ENCODE results near the gene PDK2.
A peak's percentile ranks its signal among the peaks of the same experiment; 100 is the strongest.

Gene PDK2

DNA sequence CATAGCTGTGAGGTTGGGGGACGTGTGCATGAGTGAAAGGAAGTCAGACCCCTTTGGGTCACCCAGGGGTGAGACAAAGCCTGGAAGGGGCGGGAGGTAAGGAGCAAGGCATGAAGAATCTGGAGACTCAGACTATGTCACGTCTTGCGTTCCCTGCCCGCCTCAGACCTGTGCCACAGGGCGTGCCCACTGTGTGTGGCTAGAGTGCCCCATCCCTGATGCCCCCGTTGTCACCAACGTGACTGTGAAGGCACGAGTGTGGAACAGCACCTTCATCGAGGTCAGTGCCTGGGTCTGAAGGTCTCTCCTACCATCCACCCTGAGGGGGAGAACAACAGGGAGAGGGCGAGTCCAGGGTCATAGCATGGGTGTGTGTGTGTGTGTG, 15.1 kb upstream of the PDK2 start:
- DNase-seq, result no peak

DNA sequence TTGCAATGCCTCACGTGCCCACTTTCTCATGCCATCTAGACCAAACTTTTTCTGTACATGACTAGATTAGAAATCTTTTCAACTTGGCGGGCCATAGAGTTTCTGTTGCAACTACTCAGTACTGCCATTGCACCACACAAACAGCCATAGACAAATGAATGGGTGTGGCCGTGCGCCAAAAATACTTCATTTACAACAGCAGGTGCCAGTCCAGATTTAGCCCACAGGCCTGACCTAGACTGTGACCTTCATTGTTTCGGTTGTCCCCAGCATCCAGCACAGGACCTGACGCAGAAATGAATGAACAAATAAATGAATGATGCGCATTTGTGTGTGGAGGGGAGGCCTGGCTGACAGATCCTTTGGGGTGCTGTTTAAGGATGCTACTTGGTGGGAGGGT, 14.3 kb upstream of the PDK2 start:
- no peak for DNase-seq

DNA sequence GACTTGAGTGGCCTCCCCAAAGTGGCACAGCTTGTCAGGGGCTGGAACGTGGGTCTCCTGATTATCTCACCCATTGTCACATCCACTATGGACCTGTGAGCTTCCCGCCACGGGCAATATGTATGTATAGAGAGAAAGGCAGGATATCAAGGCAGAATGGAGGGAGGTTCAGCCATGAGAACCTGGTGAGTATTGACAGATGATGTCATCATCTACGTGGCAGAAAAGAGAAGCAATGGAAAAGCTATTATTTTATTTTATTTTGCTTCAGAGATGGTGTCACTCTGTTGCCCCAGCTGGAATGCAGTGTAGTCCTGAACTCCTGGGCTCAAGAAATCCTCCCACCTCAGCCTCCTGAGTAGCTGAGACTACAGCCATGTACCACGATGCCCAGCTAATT, 13.4 kb upstream of the PDK2 start:
- no peak for DNase-seq

DNA sequence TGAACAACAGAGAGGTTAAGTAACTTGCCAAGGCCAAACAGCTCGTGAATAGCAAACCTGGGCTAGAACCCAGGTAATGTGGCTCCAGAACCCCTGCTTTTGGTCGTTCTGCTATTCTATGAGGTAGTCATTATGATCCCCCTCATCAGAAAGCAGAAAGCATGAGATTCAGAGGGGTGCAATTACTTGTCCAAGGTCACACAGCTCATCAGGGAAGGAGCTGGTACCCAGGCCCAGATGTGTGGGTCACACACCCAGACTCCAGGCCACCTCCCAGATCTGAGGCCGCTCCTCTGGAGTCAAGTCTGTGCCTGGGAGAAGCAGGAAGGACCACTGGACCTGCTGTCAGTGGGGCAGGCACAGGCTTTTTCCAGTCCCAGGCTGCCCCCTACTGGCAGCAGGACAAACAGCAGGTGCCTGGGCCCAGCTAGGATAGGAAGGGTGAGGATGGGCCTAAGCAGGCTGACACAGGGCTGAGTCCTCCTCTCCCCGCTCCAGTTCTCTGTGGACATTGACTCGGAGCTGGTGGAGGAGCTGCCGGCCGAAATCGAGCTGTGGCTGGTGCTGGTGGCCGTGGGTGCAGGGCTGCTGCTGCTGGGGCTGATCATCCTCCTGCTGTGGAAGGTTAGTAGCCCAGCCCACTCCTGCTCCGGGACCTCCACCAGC, 7.8 kb upstream of the PDK2 start:
- peak; percentile 67 to 72 for DNase-seq

DNA sequence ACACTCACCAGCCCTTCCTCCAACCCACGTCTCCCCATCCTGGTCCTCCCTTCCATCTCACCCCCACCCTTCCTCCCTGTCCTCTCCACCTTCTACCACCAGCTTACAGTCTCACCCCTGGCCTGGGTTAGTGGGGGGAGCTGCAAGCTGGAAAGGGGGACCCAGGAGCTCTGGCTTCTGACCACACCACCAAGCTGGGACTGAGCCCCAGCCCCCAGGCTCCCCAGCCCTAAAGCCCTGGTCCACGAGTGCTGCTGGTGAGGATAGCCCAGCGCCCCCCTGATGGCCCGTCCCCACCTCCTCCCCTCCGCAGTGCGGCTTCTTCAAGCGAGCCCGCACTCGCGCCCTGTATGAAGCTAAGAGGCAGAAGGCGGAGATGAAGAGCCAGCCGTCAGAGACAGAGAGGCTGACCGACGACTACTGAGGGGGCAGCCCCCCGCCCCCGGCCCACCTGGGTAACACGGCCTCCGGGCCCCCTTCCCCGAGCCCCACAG, 7.2 kb upstream of the PDK2 start:
- DNase-seq, result no peak

DNA sequence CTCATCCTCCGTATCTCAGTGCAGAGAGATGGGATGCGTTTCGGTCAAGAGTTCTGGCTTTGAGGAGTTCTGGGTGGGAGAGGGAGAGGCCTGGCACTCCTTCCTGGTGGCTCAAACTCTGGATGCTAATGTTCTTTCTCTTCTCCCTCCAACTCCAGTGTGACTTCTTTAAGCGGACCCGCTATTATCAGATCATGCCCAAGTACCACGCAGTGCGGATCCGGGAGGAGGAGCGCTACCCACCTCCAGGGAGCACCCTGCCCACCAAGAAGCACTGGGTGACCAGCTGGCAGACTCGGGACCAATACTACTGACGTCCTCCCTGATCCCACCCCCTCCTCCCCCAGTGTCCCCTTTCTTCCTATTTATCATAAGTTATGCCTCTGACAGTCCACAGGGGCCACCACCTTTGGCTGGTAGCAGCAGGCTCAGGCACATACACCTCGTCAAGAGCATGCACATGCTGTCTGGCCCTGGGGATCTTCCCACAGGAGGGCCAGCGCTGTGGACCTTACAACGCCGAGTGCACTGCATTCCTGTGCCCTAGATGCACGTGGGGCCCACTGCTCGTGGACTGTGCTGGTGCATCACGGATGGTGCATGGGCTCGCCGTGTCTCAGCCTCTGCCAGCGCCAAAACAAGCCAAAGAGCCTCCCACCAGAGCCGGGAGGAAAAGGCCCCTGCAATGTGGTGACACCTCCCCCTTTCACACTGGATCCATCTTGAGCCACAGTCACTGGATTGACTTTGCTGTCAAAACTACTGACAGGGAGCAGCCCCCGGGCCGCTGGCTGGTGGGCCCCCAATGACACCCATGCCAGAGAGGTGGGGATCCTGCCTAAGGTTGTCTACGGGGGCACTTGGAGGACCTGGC, 6.0 kb upstream of the PDK2 start:
- no peak for DNase-seq

DNA sequence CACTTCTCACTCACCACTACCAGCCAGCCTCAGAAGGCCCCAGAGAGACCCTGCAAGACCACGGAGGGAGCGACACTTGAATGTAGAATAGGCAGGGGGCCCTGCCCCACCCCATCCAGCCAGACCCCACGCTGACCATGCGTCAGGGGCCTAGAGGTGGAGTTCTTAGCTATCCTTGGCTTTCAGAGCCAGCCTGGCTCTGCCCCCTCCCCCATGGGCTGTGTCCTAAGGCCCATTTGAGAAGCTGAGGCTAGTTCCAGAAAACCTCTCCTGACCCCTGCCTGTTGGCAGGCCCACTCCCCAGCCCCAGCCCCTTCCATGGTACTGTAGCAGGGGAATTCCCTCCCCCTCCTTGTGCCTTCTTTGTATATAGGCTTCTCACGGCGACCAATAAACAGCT, 5.1 kb upstream of the PDK2 start:
- no peak for DNase-seq

DNA sequence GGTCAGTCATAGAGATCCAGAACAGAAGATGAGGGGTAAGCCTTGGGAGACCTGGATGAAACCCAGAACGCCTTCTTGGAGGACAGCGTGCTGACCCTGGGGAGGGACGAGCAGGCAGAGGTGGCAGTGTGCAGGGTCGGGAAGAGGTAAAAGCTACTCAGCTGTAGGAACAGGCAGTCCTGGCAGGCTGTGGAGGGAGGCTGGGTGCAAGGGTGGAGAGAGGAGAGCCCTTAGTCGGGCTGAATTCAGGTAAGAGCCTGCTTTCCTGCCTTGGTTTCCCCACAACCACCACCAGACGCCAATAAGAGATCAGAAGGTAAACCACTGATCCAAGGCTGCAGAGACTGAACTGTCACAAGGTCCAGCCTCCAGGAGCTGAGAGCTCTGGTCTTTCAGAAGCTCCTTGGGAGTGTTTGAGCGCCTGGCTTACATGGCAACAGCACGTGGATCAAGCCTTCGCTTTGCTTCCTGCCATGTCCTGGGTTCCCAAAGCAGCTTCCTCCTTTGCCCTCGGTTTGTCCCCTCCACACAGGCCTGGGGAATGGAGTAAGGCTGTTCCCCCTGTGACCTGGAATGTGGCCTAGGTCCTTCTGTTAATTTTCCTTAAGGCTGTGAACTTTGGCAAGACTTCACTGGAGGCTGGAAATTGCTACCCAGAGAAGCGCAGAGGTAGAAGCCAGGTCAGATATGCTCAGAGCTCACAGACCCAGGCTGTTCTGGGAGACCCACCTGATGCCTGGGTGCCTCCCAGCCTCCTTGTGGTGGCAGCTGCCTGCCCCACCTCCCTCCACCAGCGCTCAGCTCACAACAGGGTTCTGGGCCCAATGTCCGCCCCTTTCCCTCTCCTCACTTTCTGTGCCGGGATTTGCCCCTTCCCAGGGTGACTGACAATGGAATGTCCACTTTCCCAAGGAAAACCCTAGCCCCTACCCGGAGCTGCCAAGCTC, 3.9 kb upstream of the PDK2 start:
- no peak for DNase-seq

DNA sequence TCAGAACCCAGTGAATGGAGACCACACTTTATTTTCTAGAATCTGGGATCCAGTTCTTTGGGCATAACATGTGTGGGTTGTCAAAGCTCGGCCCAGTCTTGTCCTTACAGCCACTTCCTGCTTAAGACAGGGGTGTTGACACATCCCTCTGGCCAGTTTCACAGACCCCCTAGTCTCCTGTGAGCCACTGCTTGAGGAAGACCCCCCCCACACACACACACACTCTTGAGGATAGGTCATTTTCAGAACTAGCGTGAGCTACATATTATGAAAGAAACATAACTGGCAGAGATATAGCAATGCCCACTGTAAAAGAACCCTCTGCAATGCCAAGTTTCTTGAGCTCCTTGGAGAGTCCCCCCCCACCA, 3.2 kb upstream of the PDK2 start:
- DNase-seq, result no peak

DNA sequence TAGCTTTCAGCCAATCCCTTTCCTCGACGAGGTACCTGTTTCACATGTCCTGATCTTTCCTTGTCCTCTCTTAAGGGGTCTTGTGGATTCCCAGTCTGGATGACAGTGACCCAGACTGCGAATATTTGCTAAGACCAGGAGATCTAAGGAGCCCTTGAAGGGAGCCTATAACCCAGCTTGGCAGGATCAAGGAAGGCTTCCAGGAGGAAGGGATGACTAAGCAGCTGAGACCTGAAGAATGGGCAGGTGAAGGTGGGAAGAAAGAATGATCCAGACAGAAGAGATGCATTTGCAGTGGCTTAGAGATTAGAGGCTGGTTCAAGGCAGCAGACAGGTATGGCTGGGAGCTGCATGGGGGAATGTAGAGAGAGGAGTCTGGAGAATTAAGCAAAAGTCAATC, 1.9 kb upstream of the PDK2 start:
- DNase-seq, result no peak

DNA sequence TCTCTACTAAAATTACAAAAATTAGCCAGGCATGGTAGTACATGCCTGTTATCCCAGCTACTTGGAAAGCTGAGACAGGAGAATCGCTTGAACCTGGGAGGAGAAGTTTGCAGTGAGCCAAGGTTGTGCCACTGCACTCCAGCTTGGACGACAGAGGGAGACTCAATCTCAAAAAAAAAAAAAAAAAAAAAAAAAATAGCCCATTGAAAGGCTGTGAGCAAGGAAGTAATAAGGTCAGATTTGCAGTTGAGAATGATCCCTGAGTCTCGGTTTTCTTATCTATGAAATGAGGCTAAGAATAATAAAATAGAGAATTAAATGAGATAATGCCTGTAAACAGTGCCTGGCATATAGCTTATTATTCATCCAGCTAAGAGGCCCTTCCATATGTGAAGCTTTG, 1.3 kb upstream of the PDK2 start:
- DNase-seq, result no peak

DNA sequence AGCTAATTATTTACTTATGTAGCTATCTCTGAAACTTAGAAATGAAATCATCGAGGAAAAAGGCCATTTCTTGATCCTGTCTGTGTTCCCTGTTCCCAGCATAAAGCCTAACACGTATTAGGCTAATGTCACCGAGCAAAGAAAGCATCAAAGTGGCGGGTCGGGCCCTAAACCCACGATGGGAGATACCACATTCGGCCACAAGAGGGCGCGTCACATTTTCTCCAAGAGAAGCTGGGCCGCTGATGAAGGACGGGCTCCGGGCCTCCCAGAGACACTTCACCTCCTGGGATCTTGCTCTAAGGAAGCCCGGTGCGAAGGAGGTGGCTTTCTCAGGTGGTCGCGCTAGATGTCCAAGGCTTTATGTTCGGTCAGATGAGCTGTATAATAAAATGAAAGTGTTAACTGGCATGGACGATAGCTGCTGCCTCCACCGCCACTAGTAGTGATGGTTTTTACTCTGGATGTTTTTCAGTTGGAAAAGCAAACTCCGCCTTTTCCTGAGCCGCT, 853 bp upstream of the PDK2 start:
- peak; percentile 89 to 94 for DNase-seq

DNA sequence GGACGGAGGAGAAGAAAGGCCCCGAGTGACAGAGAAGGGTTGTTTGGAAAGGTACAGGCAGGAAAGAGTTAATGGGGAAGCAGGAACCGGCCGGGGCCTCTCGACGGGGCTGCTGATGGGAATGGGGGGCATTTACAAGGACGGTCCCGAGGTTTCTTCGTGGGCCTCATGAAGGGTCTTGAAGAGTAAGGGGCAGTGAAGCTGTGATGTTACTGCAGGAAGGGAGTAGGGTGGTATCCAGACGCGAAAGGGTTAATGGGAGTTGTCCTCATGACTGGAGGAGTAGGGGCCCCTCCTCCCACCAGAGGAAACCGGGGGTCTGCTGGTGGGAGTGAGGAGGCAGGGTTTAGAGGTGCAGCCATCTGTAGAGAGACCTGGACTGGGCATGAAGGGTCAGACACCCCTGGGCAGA, 481 bp downstream of the PDK2 start:
- DNase-seq, result no peak

DNA sequence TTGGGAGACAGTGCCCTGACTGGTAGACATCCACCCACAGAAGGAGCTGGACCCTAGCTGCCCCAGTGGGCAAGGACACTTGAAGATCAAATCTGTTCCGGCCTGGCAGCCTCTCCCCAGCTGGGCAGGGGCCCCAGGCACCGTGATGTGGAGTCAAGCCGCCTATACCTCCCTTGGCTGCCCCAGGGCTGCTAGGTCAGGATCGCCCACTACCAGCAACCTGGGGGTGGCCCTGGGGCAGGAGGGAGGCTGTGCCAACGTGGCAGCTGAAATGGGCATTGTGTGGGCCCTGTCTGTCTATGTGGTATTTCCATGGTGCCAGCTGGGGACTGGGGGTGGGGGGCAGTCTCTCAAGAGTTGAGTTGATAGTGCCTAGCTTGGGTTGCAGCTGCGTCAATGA, 941 bp downstream of the PDK2 start:
- DNase-seq, result no peak

DNA sequence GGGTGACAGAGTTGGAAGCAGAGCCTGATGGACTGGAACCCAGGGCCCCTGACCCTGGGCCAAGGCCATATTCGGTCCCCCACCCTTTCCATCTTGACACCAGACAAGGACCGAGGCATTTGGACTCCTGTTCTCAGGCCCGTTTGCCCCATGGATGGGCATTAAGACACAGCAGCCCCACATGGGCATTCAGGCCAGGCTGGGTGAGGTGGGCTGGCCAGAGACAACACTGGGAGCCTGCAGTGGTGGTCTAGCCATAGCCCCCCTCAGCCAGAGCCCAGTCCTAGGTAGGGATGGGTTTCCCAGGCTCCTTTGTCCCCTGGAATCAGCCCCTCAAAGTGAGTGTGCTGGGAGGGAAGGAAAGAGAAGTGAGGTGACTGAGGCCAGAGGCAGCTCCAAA, 1.6 kb downstream of the PDK2 start:
- no peak for DNase-seq

DNA sequence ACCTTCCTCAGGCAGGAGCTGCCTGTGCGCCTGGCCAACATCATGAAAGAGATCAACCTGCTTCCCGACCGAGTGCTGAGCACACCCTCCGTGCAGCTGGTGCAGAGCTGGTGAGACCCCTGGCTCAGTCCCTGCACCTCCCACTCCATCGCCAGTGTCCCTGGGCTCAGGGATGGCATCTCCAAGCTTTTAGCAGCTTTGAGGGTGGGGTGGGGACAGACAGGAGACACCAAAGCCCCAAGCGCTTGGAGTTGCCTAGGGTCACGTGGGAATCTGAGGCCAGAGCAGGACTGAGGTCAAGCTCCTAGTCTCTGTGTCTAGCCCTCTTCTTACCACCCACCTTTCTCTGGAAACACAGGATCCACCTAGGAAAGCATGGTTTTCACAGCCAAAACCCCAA, 2.3 kb downstream of the PDK2 start:
- DNase-seq, result no peak

DNA sequence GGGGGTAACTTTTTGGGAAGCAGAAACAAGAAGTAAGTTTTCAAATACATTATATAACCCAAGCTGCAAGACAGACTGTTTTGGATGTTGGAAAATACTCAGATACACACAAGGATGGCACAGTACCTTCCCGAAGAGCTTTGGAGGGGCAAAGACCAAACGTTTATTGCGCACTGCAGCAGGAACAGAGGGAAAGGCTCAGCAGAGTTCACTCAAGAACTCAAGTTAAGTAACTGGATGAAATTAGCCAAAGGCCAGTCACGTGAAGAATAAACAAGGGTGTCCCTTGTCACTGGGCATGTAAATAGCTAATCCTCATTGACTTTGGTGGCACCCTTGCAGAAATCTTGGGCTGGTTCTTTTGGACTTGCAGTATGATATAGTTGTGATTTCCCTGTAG, 2.8 kb downstream of the PDK2 start:
- no peak for DNase-seq

DNA sequence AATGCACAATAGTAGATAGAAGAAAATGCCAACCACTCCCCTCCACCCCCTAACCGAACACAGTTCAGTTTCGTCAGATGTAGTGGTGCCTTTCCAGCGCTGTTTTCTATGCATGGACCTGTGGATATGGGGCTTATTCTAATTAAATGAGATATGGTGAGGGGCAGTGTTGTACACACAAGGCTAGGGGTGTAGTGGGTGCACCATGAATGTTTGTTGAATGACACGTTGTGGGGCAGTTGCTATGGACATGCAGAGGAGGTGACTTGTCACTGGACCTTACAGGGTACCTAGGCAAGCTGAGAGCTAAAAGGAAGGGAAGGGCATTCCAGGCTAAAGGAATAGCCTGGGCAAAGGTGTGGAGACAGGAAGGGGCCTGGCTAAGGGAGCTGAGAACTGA, 3.4 kb downstream of the PDK2 start:
- no peak for DNase-seq

DNA sequence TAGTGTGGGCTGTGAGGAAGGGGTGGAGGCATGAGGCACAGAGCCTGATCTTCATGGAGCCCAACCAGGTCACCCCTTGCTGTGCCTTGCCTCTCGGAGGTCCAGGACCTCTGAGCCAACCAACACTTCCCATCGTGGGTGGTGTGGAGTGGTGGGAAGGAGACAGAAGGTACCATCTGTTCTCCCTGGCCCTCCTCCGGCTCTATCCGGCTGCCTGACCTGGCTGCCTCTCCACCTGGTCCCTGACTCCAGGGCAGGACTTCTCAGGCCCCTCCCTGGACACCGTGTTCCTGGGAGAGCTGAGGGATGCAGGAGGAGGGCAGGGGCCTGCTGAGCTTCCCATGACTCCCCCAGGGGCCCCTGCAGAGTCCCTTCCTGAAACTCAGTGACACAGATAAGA, 3.9 kb downstream of the PDK2 start:
- DNase-seq, result no peak

DNA sequence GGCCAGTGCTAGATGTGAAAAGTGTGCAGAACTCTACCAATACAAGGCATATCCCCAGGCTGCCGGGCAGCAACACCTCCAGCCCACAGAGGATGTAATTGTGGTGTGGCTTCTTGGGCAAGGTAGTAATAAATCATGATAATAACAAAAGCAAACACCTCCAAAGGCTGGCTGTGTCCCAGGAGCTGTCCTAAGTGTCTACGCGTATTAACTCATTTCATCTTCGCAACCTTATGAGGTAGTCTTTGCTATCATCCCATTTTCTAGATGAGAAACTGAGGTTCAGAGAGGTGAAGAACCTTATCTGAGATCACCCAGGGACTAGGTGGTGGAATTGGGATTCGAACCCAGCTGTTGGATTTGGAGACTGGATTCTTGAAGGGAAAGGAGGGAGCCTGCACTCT, 5.3 kb downstream of the PDK2 start:
- no peak for DNase-seq

DNA sequence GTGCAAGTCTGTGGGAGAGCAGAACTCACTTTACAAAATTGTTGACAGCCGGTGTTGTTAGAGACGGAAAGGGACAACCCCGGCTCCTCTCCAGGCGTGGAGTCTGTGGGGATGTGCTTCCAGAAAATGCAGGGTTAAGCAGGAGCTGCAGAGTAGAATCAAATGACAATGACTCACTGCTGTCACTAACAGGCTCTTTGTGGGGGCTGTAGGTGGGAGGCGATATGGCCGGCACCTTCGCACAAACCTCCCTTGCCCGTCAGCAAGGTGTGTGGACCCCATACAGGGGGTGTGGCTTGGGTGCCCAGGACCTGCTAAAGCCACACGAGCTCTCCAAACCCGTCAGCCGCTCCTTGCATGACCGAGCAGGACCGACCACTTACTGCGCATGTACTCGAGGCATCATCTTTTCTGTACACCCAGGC, 5.8 kb downstream of the PDK2 start:
- DNase-seq, result no peak

DNA sequence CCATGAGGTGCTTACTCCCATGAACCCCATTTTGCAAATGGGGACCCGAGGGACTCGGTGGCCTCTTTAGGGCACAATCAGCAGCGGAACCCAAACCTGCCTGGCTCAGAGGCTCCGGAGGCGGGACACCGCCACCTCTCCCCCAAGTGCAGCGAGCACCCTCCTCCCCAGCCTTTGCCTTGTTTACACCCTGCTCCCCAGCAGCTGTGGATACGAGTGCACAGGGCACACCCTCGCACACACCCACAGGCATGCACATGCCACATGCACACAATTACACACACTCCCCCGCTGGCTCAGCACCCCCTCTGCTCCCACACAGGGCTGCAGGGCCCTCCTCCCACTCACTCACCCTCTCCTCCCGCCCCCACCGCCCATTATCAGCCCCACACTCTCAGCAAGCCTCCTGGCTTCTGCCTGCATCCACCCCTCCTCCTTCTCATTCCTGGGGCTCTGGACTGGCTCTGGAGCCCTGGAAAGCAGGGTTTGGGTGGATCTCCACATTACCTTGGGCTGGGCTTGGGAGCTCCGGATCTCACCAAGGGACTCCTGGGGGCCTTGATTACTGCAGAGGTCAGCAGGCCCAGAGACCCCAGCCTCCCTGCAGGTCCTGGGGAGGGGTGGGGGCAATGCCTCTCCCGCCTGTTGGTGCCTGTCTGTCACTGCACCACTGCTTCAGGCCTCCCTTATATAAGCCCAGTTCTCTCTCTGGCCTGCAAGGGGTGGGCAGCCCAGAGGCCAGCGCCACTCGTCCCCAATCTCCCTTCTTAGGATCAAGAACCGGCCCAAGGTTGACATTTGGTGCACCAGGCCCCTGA, 6.4 kb downstream of the PDK2 start:
- no peak for DNase-seq
